Measurements from ENCODE around the gene GPC6.

Gene GPC6

GRCh38 chr13:93344048-93344705, 117.6 kb downstream of the GPC6 start:
- no peak for TF ChIP-seq CTCF (IDR thresholded peaks at IDR 0.05; ENCODE audit: insufficient read depth, low read length, poor library complexity, severe bottlenecking)
- TF ChIP-seq EZH2phosphoT487 (conservative IDR thresholded peaks at IDR 0.05; ENCODE audit: low read length): no peak
- no peak overlapping the region for H2AFZ ChIP-seq (ENCODE audit: low read depth, low read length, severe bottlenecking)
- H4K20me1 ChIP-seq (ENCODE audit: low read depth, low read length): no peaks in the 10 kb centered on the region
- H3F3A ChIP-seq (ENCODE audit: insufficient read depth): no peaks in the 10 kb centered on the region
- H3K9ac ChIP-seq (ENCODE audit: low read length): no peak overlapping the region
- H3K9me2 ChIP-seq (replicated peaks; ENCODE audit: insufficient read depth, low read length): no peaks in the 10 kb centered on the region
- H3K27me3 ChIP-seq (ENCODE audit: low read length): no peaks in the 10 kb centered on the region
- no peaks in the 10 kb centered on the region for H3K36me3 ChIP-seq (ENCODE audit: low read length)
- no peak overlapping the region for H3K27ac ChIP-seq (ENCODE audit: low read depth, low read length)
- no peak overlapping the region for H3K4me3 ChIP-seq (ENCODE audit: insufficient read depth, low read length, poor library complexity, severe bottlenecking)
- H3K79me2 ChIP-seq (ENCODE audit: insufficient read depth, low read length): no peaks in the 10 kb centered on the region
- H3K4me2 ChIP-seq (ENCODE audit: low read depth, low read length, poor library complexity, severe bottlenecking): no peak overlapping the region
- no peaks in the 10 kb centered on the region for H3K9me3 ChIP-seq (ENCODE audit: insufficient read depth, low read length)

GRCh38 chr13:93345024-93345423, 118.4 kb downstream of the GPC6 start:
- no peaks in the 10 kb centered on the region for H3K9me2 ChIP-seq (replicated peaks; ENCODE audit: insufficient read depth, low read length)
- no peaks in the 10 kb centered on the region for H4K20me1 ChIP-seq (ENCODE audit: low read depth, low read length)
- H3K27me3 ChIP-seq (ENCODE audit: low read length): no peaks in the 10 kb centered on the region
- H3K79me2 ChIP-seq (ENCODE audit: insufficient read depth, low read length): no peaks in the 10 kb centered on the region
- H3F3A ChIP-seq (ENCODE audit: insufficient read depth): no peaks in the 10 kb centered on the region
- TF ChIP-seq EZH2phosphoT487 (conservative IDR thresholded peaks at IDR 0.05; ENCODE audit: low read length) (no peak), CTCF (IDR thresholded peaks at IDR 0.05; ENCODE audit: insufficient read depth, low read length, poor library complexity, severe bottlenecking) (no peak)
- no peak overlapping the region for H3K9ac ChIP-seq (ENCODE audit: low read length)
- no peak overlapping the region for H3K4me3 ChIP-seq (ENCODE audit: insufficient read depth, low read length, poor library complexity, severe bottlenecking)
- no peak overlapping the region for H3K4me2 ChIP-seq (ENCODE audit: low read depth, low read length, poor library complexity, severe bottlenecking)
- no peak overlapping the region for H2AFZ ChIP-seq (ENCODE audit: low read depth, low read length, severe bottlenecking)
- H3K27ac ChIP-seq (ENCODE audit: low read depth, low read length): no peak overlapping the region
- H3K9me3 ChIP-seq (ENCODE audit: insufficient read depth, low read length): no peaks in the 10 kb centered on the region
- H3K36me3 ChIP-seq (ENCODE audit: low read length): no peaks in the 10 kb centered on the region

- Histone ChIP-seq H3K4me2 (ENCODE audit: low read depth, low read length, poor library complexity, severe bottlenecking) (no peak overlapping the region), H3F3A (ENCODE audit: insufficient read depth) (no peaks in the 10 kb centered on the region), H4K20me1 (ENCODE audit: low read depth, low read length) (no peaks in the 10 kb centered on the region), H3K9me2 (replicated peaks; ENCODE audit: insufficient read depth, low read length) (no peaks in the 10 kb centered on the region), H2AFZ (ENCODE audit: low read depth, low read length, severe bottlenecking) (no peak overlapping the region), H3K4me3 (ENCODE audit: insufficient read depth, low read length, poor library complexity, severe bottlenecking) (no peak overlapping the region), H3K36me3 (ENCODE audit: low read length) (no peaks in the 10 kb centered on the region), H3K27me3 (ENCODE audit: low read length) (no peaks in the 10 kb centered on the region), H3K79me2 (ENCODE audit: insufficient read depth, low read length) (no peaks in the 10 kb centered on the region), H3K27ac (ENCODE audit: low read depth, low read length) (no peak overlapping the region), H3K9me3 (ENCODE audit: insufficient read depth, low read length) (no peaks in the 10 kb centered on the region), H3K9ac (ENCODE audit: low read length) (no peak overlapping the region)
- TF ChIP-seq CTCF (IDR thresholded peaks at IDR 0.05; ENCODE audit: insufficient read depth, low read length, poor library complexity, severe bottlenecking) (no peak), EZH2phosphoT487 (conservative IDR thresholded peaks at IDR 0.05; ENCODE audit: low read length) (no peak)
These were observed 119.2 kb downstream of the GPC6 start for GRCh38 chr13:93345770-93346169.
